Astrocyte of the hippocampus (primary cell): ENCODE measurements around the gene LUC7L3.
A peak's percentile ranks its signal among the peaks of the same experiment; 100 is the strongest.

Experiments
- DNase-seq: peaks from one replicate; pipeline ENCODE4 v3.0.0; 2011; ENCODE audit warnings: low read depth, low spot score

The LUC7L3 gene

GRCh38 chr17:50685691-50686493, 33.5 kb upstream of the LUC7L3 start:
- no peak for DNase-seq

- peak; percentile 96 for DNase-seq
These were observed 32.8 kb upstream of the LUC7L3 start for GRCh38 chr17:50686494-50687199.

- peak; percentile 67 for DNase-seq
These were observed 32.0 kb upstream of the LUC7L3 start for GRCh38 chr17:50687200-50688066.

- DNase-seq, result no peak
These were observed 31.2 kb upstream of the LUC7L3 start for GRCh38 chr17:50688245-50688644.

- DNase-seq, result peak; percentile 59
These were observed 30.2 kb upstream of the LUC7L3 start for GRCh38 chr17:50689251-50689650.

- peak; percentile 59 for DNase-seq
These were observed 29.2 kb upstream of the LUC7L3 start for GRCh38 chr17:50689956-50690886.

GRCh38 chr17:50690887-50691549, 28.4 kb upstream of the LUC7L3 start:
- DNase-seq, result no peak

GRCh38 chr17:50691550-50692447, 27.6 kb upstream of the LUC7L3 start:
- peak; percentile 64 for DNase-seq

- DNase-seq, result no peak
These were observed 26.9 kb upstream of the LUC7L3 start for GRCh38 chr17:50692448-50693035.

- peak; percentile 23 for DNase-seq
These were observed 26.2 kb upstream of the LUC7L3 start for GRCh38 chr17:50693036-50693682.

- no peak for DNase-seq
These were observed 23.0 kb upstream of the LUC7L3 start for GRCh38 chr17:50696365-50696879.

GRCh38 chr17:50697062-50697461, 22.3 kb upstream of the LUC7L3 start:
- DNase-seq, result no peak

GRCh38 chr17:50697663-50698272, 21.6 kb upstream of the LUC7L3 start:
- DNase-seq, result no peak

GRCh38 chr17:50699410-50699809, 20.0 kb upstream of the LUC7L3 start:
- peak; percentile 86 for DNase-seq

GRCh38 chr17:50703162-50703561, 16.2 kb upstream of the LUC7L3 start:
- no peak for DNase-seq

- DNase-seq, result peak; percentile 96
These were observed 11.9 kb upstream of the LUC7L3 start, which contains the start of gene ANKRD40 for GRCh38 chr17:50707289-50708049. ANKRD40 (minus strand) TSS chr17:50707914; CDS start chr17:50707654, 260 bp downstream.
